D721Med (cell line): ENCODE data around the gene AHCYL1.

ENCODE experiments used
- DNase-seq: peaks from one replicate; pipeline ENCODE4 v3.0.0; 2011; ENCODE audit warnings: low spot score; ENCODE audit not compliant: insufficient read length
- FAIRE-seq: peaks from 2 replicates; lab custom pipeline; 2011; peaks lifted over from hg19 to GRCh38; lab: Jason Lieb, UNC
- CTCF ChIP-seq: IDR thresholded peaks from 2 replicates; pipeline ENCODE4 v1.5.1; 2012; ENCODE audit warnings: mild to moderate bottlenecking, control low read depth; ENCODE audit not compliant: insufficient read depth; ENCODE audit errors: missing control alignments

Gene AHCYL1

GRCh38 chr1:109959974-109960744 lies 24.4 kb upstream of the AHCYL1 start:
- FAIRE-seq = no peak
- DNase-seq = no peak
- TF ChIP-seq CTCF = no peak

GRCh38 chr1:109960745-109961094 lies 23.8 kb upstream of the AHCYL1 start:
- DNase-seq = no peak
- FAIRE-seq = no peak
- no peak for TF ChIP-seq CTCF

GRCh38 chr1:109963864-109964263 lies 20.7 kb upstream of the AHCYL1 start:
- DNase-seq (no peak), FAIRE-seq (no peak)
- no peak for TF ChIP-seq CTCF

- DNase-seq (no peak), FAIRE-seq (no peak)
- TF ChIP-seq CTCF = no peak
Measured at GRCh38 chr1:109969146-109969829, 15.3 kb upstream of the AHCYL1 start.

GRCh38 chr1:109969907-109970306 lies 14.7 kb upstream of the AHCYL1 start:
- FAIRE-seq (no peak), DNase-seq (no peak)
- TF ChIP-seq CTCF = no peak

GRCh38 chr1:109971559-109971958 lies 13.0 kb upstream of the AHCYL1 start:
- FAIRE-seq (no peak), DNase-seq (no peak)
- no peak for TF ChIP-seq CTCF

GRCh38 chr1:109974191-109974590 lies 10.4 kb upstream of the AHCYL1 start:
- DNase-seq (no peak), FAIRE-seq (no peak)
- TF ChIP-seq CTCF = no peak
